ENCODE results near the gene NAV2.

Gene NAV2

DNA sequence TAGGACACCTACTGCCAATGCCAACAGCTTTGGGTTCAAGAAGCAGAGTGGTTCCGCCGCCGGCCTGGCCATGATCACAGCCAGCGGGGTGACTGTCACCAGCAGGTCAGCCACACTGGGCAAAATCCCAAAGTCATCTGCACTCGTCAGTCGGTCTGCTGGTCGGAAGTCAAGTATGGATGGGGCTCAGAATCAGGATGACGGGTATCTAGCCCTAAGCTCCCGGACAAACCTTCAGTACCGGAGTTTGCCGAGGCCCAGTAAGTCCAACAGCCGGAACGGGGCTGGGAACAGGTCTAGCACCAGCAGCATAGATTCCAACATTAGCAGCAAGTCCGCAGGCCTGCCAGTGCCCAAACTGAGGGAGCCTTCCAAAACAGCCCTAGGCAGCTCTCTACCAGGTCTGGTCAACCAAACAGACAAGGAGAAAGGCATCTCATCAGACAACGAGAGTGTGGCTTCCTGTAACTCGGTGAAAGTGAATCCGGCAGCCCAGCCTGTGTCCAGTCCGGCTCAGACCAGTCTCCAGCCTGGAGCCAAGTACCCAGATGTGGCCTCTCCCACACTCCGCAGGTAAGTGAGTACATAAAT, 332.6 kb downstream of the NAV2 start:
- Histone ChIP-seq H3K27me3 (ENCODE audit: control insufficient read depth, insufficient read depth, low read length) (no peaks in the 10 kb centered on the region), H3K4me3 (ENCODE audit: low read depth, low read length) (no peak overlapping the region), H3K4me1 (ENCODE audit: control insufficient read depth, insufficient read depth, low read length) (peaks cover 35% of the 10 kb centered on the region), H3K9ac (ENCODE audit: low read length) (no peak overlapping the region), H3K9me3 (ENCODE audit: control insufficient read depth, insufficient read depth, low read depth, low read length) (no peaks in the 10 kb centered on the region), H3K27ac (ENCODE audit: low read depth, low read length) (no peak overlapping the region), H3K36me3 (ENCODE audit: control insufficient read depth, insufficient read depth, low read length) (peaks cover 87% of the 10 kb centered on the region)

DNA sequence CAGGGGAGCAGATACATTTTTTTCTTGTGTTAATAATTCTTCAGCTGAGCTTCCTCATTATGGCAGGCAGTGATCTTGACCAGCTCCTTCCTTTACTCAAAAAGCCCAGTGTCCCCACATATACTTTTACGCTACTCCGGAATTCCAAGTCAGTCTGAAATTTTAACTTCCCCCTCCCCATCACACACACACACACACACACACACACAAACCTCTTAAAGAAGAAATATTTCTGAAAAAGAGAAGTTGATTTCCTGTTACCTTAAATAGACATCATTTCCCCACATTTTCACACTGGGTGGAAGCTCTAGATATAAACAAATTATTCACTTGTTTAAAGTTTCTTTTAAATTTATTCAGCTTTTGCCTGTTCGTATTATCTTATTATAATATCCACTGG, 333.8 kb downstream of the NAV2 start:
- no peak overlapping the region for H3K4me3 ChIP-seq (ENCODE audit: low read depth, low read length)
- no peak overlapping the region for H3K27ac ChIP-seq (ENCODE audit: low read depth, low read length)
- H3K4me1 ChIP-seq (ENCODE audit: control insufficient read depth, insufficient read depth, low read length) = peaks cover 46% of the 10 kb centered on the region
- no peaks in the 10 kb centered on the region for H3K27me3 ChIP-seq (ENCODE audit: control insufficient read depth, insufficient read depth, low read length)
- no peak overlapping the region for H3K9ac ChIP-seq (ENCODE audit: low read length)
- H3K36me3 ChIP-seq (ENCODE audit: control insufficient read depth, insufficient read depth, low read length) = peaks cover 86% of the 10 kb centered on the region
- no peaks in the 10 kb centered on the region for H3K9me3 ChIP-seq (ENCODE audit: control insufficient read depth, insufficient read depth, low read depth, low read length)

DNA sequence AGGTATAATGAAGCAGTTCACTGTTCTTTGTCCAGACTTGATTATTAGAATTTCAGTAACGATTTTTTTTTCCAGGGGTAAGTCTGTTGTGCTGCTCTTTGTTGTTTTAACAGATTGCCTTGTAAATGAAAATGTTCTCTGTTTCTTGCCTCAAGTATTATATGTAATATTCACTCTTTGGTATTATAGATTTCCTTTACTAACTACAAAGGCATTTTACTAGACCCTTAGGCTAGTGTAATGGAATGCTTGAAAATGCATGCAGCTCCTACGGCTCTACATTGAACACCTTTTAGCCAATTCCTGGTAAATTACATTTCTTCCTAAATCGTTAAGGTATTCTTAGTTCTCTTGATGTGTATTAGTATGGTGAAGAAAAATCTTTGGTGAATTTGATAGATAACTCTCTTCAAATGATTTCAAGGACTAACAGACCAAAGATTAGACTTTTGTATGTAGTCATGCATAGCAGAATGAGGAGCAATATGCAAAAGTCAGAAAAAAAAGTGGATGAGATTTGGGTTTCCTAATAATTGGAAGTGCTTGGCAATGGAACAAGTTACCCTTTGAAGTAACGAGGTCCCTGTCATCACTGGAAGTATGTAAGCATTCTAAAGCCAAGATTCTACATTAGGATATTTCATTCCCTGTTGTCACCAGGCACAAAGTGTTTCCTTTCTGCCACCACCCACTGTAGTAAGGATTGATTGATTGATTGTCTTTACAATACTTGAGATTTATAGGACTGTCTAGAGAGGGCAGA, 334.6 kb downstream of the NAV2 start:
- no peak overlapping the region for H3K27ac ChIP-seq (ENCODE audit: low read depth, low read length)
- H3K4me1 ChIP-seq (ENCODE audit: control insufficient read depth, insufficient read depth, low read length) = peaks cover 41% of the 10 kb centered on the region
- no peaks in the 10 kb centered on the region for H3K27me3 ChIP-seq (ENCODE audit: control insufficient read depth, insufficient read depth, low read length)
- no peak overlapping the region for H3K4me3 ChIP-seq (ENCODE audit: low read depth, low read length)
- peaks cover 90% of the 10 kb centered on the region for H3K36me3 ChIP-seq (ENCODE audit: control insufficient read depth, insufficient read depth, low read length)
- H3K9ac ChIP-seq (ENCODE audit: low read length) = no peak overlapping the region
- H3K9me3 ChIP-seq (ENCODE audit: control insufficient read depth, insufficient read depth, low read depth, low read length) = no peaks in the 10 kb centered on the region

DNA sequence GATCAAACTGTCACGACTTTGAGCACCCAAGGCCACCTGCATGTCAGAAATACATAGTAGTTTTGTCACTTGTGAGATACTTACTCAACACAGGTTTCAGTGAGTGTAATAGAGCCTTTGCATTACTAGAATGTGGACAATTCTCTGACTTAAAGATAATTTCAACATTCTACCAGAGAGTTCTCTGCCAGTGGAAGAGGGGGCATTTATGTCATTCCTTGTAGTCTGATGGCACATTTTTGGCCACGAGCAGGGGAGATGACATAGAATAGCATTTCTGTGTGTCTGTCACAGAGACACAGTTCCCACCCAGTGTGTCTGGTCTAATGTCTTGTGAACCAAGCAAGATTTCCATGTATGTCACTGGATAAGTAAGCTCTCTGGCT, 335.1 kb downstream of the NAV2 start:
- H3K4me1 ChIP-seq (ENCODE audit: control insufficient read depth, insufficient read depth, low read length) = peaks cover 35% of the 10 kb centered on the region
- no peak overlapping the region for H3K4me3 ChIP-seq (ENCODE audit: low read depth, low read length)
- no peak overlapping the region for H3K27ac ChIP-seq (ENCODE audit: low read depth, low read length)
- H3K9me3 ChIP-seq (ENCODE audit: control insufficient read depth, insufficient read depth, low read depth, low read length) = no peaks in the 10 kb centered on the region
- H3K36me3 ChIP-seq (ENCODE audit: control insufficient read depth, insufficient read depth, low read length) = peaks cover 95% of the 10 kb centered on the region
- H3K9ac ChIP-seq (ENCODE audit: low read length) = no peak overlapping the region
- H3K27me3 ChIP-seq (ENCODE audit: control insufficient read depth, insufficient read depth, low read length) = no peaks in the 10 kb centered on the region

DNA sequence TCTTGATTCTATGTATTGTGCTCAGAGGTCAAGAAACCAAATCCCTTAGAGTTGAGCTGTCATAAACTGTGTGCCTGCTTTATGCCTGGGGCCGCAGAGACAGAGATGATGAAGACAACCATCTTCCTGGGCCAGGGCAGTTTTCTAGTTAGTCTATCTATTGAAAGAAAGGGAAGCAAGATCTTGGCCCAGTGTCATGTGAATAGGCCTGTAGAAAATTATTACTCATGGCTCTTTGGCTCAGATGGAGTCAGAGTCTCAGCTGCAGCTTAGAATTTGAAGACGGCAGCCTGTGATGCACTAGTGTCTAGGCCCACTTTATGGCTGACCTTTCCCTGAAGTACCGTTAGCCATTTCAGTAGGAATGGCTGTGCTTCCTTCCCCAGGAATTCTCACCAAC, 335.6 kb downstream of the NAV2 start:
- Histone ChIP-seq H3K9ac (ENCODE audit: low read length) (no peak overlapping the region), H3K36me3 (ENCODE audit: control insufficient read depth, insufficient read depth, low read length) (peaks cover 95% of the 10 kb centered on the region), H3K27ac (ENCODE audit: low read depth, low read length) (no peak overlapping the region), H3K27me3 (ENCODE audit: control insufficient read depth, insufficient read depth, low read length) (no peaks in the 10 kb centered on the region), H3K9me3 (ENCODE audit: control insufficient read depth, insufficient read depth, low read depth, low read length) (no peaks in the 10 kb centered on the region), H3K4me3 (ENCODE audit: low read depth, low read length) (no peak overlapping the region), H3K4me1 (ENCODE audit: control insufficient read depth, insufficient read depth, low read length) (peaks cover 30% of the 10 kb centered on the region)

DNA sequence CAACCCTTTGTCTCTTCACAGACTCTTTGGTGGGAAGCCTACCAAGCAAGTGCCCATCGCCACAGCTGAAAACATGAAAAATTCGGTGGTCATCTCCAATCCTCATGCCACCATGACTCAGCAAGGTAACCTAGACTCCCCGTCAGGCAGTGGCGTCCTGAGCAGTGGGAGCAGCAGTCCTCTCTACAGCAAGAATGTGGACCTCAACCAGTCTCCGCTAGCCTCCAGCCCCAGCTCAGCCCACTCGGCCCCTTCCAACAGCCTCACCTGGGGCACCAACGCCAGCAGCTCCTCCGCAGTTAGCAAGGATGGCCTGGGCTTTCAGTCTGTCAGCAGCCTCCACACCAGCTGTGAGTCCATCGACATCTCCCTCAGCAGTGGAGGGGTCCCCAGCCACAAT, 336.1 kb downstream of the NAV2 start:
- Histone ChIP-seq H3K9me3 (ENCODE audit: control insufficient read depth, insufficient read depth, low read depth, low read length) (no peaks in the 10 kb centered on the region), H3K4me1 (ENCODE audit: control insufficient read depth, insufficient read depth, low read length) (peaks cover 29% of the 10 kb centered on the region), H3K36me3 (ENCODE audit: control insufficient read depth, insufficient read depth, low read length) (peaks cover 97% of the 10 kb centered on the region), H3K4me3 (ENCODE audit: low read depth, low read length) (no peak overlapping the region), H3K27me3 (ENCODE audit: control insufficient read depth, insufficient read depth, low read length) (no peaks in the 10 kb centered on the region), H3K27ac (ENCODE audit: low read depth, low read length) (no peak overlapping the region), H3K9ac (ENCODE audit: low read length) (no peak overlapping the region)

DNA sequence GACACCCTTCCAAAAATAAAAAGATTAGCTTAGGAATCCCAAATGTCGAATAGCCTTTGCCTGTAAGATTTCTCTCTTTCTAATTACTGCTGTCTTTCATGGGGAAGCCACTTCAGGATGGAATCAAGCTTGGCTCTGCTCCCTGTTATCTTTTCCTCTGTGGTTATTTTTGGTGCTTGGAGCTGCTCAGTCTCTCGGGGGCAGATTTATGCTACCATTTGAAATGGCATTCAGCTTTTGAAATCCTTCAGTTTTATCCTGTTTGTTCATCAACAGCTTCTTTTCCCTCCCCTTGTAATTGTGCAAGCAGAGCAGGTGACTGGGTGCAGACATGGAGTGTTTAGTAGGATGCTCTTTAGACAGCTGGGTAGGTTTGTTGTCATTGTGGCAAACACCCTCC, 336.6 kb downstream of the NAV2 start:
- Histone ChIP-seq H3K4me3 (ENCODE audit: low read depth, low read length) (no peak overlapping the region), H3K9me3 (ENCODE audit: control insufficient read depth, insufficient read depth, low read depth, low read length) (no peaks in the 10 kb centered on the region), H3K4me1 (ENCODE audit: control insufficient read depth, insufficient read depth, low read length) (peaks cover 29% of the 10 kb centered on the region), H3K9ac (ENCODE audit: low read length) (no peak overlapping the region), H3K27me3 (ENCODE audit: control insufficient read depth, insufficient read depth, low read length) (no peaks in the 10 kb centered on the region), H3K36me3 (ENCODE audit: control insufficient read depth, insufficient read depth, low read length) (peaks cover 97% of the 10 kb centered on the region), H3K27ac (ENCODE audit: low read depth, low read length) (no peak overlapping the region)

DNA sequence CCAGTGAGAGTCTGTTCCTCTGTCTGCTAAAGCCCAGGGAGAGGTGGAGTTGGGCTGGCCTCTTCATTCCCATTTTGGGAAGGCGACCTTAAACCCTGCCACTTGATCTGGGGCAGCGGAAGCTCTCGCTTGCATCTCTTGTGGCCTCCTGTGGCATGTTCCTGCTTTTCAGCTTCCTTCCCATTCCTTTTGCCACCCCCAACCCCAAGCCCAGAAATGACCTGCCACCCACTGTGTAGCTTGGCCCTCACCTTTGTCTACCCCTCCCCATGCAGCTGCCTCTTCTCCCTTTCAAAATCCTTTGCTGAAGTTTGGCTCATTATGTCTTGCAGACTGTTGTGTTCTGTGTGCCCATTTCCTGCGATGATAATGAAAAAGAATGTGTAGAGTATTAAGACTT, 337.4 kb downstream of the NAV2 start:
- H3K4me1 ChIP-seq (ENCODE audit: control insufficient read depth, insufficient read depth, low read length) = peaks cover 29% of the 10 kb centered on the region
- H3K4me3 ChIP-seq (ENCODE audit: low read depth, low read length) = no peak overlapping the region
- H3K9ac ChIP-seq (ENCODE audit: low read length) = no peak overlapping the region
- H3K27me3 ChIP-seq (ENCODE audit: control insufficient read depth, insufficient read depth, low read length) = no peaks in the 10 kb centered on the region
- peaks cover 97% of the 10 kb centered on the region for H3K36me3 ChIP-seq (ENCODE audit: control insufficient read depth, insufficient read depth, low read length)
- peak overlapping the region; percentile 56; the same call in 1 of the 2 replicates for H3K27ac ChIP-seq (ENCODE audit: low read depth, low read length)
- no peaks in the 10 kb centered on the region for H3K9me3 ChIP-seq (ENCODE audit: control insufficient read depth, insufficient read depth, low read depth, low read length)

DNA sequence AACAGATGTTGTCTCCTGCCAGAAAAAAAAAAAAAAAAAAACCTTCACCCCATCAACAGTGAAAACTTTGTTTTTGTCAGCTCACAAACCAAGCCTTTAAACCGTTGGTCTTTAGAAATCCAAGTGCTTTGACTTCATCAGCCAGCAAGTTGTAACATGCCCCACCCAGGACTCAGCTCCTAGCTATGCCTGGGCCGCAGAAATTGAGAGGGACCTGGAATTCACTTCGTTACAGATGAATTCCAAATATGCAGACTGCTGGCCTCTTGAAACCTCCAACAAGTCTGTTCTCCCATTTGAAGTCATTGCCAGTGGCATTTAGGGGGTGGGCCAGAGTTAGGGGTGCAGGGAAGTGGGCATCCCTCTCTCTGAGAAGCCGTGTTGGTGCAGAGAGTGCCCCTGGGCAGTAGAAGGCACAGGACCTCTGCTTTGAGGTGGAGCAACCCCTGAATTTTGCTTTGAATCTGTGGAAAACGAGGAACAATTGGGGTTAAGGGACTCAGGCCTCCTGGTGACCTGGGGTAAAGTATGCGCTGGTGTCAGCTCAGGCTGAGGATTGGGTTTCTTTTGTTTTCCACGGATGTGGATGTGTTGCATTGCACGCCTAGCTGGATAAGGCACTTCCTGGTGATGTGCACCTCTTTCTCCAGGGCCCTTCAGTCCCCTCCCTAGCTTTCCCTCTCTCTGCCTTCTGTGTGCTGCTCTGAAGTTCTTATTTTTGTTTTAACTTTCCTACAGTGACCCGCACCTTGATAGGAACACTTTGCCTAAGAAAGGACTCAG, 338.1 kb downstream of the NAV2 start:
- Histone ChIP-seq H3K4me1 (ENCODE audit: control insufficient read depth, insufficient read depth, low read length) (peaks cover 29% of the 10 kb centered on the region), H3K27ac (ENCODE audit: low read depth, low read length) (peak overlapping the region; percentile 56; the same call in 1 of the 2 replicates), H3K27me3 (ENCODE audit: control insufficient read depth, insufficient read depth, low read length) (no peaks in the 10 kb centered on the region), H3K4me3 (ENCODE audit: low read depth, low read length) (no peak overlapping the region), H3K36me3 (ENCODE audit: control insufficient read depth, insufficient read depth, low read length) (peaks cover 97% of the 10 kb centered on the region), H3K9ac (ENCODE audit: low read length) (no peak overlapping the region), H3K9me3 (ENCODE audit: control insufficient read depth, insufficient read depth, low read depth, low read length) (no peaks in the 10 kb centered on the region)

DNA sequence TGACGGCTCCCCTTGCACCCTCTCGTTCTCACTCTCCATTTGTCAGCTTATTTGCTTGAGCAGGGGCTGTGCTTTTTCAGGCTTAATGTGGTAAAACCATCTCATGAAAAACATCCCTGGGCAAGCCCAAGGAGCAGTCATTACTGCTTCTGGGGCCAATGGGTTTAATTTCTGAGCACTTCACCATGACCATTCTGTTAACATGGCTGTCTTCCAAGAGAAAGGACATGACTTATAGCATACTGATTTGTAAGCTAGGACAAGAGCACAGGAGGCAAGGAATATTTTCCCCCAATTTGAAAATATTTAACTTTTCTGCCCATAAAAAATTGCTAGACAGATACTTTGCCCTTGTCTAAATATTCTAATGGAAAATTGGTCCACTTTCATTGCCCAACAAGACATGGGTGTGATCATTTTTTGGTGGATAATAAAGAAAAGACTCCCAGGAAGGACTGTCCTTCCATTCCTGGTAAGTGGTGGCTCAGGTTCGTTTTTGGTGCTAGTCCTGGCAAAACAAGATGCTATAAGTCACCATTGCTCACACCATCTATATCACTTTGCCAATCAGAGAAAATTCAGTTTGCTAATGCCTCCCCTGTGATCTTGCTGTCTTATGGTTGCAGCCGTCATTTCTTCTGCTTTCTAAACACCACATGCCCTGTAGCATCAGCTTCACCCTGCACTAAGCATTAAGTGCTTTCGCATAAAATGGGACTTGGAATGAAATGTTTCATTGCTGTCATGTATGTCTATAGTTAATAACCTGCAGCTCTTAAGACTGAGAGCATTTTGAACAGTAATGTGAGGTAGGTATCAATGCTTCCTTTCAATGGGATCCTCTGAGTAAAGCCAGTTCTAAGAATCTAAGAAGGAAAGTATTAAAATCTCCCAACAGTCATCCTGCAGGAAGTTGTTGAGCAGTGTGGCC, 339.1 kb downstream of the NAV2 start:
- no peak overlapping the region for H3K27ac ChIP-seq (ENCODE audit: low read depth, low read length)
- H3K4me1 ChIP-seq (ENCODE audit: control insufficient read depth, insufficient read depth, low read length) = peaks cover 32% of the 10 kb centered on the region
- H3K4me3 ChIP-seq (ENCODE audit: low read depth, low read length) = no peak overlapping the region
- no peaks in the 10 kb centered on the region for H3K27me3 ChIP-seq (ENCODE audit: control insufficient read depth, insufficient read depth, low read length)
- no peak overlapping the region for H3K9ac ChIP-seq (ENCODE audit: low read length)
- H3K9me3 ChIP-seq (ENCODE audit: control insufficient read depth, insufficient read depth, low read depth, low read length) = no peaks in the 10 kb centered on the region
- H3K36me3 ChIP-seq (ENCODE audit: control insufficient read depth, insufficient read depth, low read length) = peaks cover 99% of the 10 kb centered on the region

All from HUES6 (cell line).